Heart left ventricle (tissue), 16 donors: Measurements from ENCODE around the gene TEN1. TPM values are rescaled to one million over a fixed set of nuclear protein-coding genes. Genes with fewer than 3 reads are reported as not detected.

Experiments used
- ATAC-seq, 4 donors: fragments of 200-7000 bp; cut with Tn5 transposase; one replicate each; pipeline ENCODE4 v1.9.1; 2020 to 2022; ENCODE audit warnings: moderate library complexity in 4 of 4, mild to moderate bottlenecking in 3 of 4, moderate number of reproducible peaks in 1 of 4
- DNase-seq, 5 donors: peaks; one replicate each; pipeline ENCODE4 v3.0.0-alpha.2; 2020
- H3K27ac ChIP-seq, 12 donors: fragments of 200-600 bp; sonication (generic) in 4 of 12; one replicate each; pipeline versions ENCODE4 v1.5.0 to v1.8.0; 2016 to 2022; ENCODE audit warnings: mild to moderate bottlenecking in 2 of 12
- H3K27me3 ChIP-seq, 9 donors: fragments of 200-600 bp; sonication (generic) in 2 of 9; one replicate each; pipeline versions ENCODE4 v1.5.1 to v1.8.0; 2016 to 2022; ENCODE audit warnings: mild to moderate bottlenecking in 3 of 9
- H3K36me3 ChIP-seq, 9 donors: fragments of 200-600 bp; sonication (generic) in 2 of 9; one replicate each; pipeline versions ENCODE4 v1.5.0 to v1.8.0; 2018 to 2022; ENCODE audit warnings: mild to moderate bottlenecking in 2 of 9
- H3K4me1 ChIP-seq, 12 donors: fragments of 200-600 bp; sonication (generic) in 4 of 12; one replicate each; pipeline versions ENCODE4 v1.5.0 to v1.8.0; 2016 to 2022; ENCODE audit warnings: mild to moderate bottlenecking in 3 of 12
- H3K4me3 ChIP-seq, 12 donors: fragments of 200-600 bp; sonication (generic) in 4 of 12; one replicate each; pipeline versions ENCODE4 v1.5.0 to v1.8.0; 2017 to 2022; ENCODE audit warnings: mild to moderate bottlenecking in 9 of 12, moderate library complexity in 4 of 12
- H3K9me3 ChIP-seq, 12 donors: fragments of 200-600 bp; sonication (generic) in 4 of 12; one replicate each; pipeline versions ENCODE4 v1.5.0 to v1.8.0; 2016 to 2022; ENCODE audit warnings: mild to moderate bottlenecking in 1 of 12
- CTCF ChIP-seq, 12 donors: fragments of 200-600 bp; sonication (generic) in 4 of 12; IDR thresholded peaks; one replicate each; pipeline versions ENCODE4 v1.5.0 to v1.8.0; 2018 to 2022; ENCODE audit warnings: antibody characterized with exemption in 12 of 12, mild to moderate bottlenecking in 5 of 12
- POLR2A ChIP-seq, 2 donors: fragments of 450-650 bp; IDR thresholded peaks; one replicate each; pipeline ENCODE4 v1.6.1; 2017; ENCODE audit warnings: antibody characterized with exemption in 2 of 2, mild to moderate bottlenecking in 2 of 2, moderate library complexity in 2 of 2
- WGBS, 4 donors: extraction: QIAGEN DNeasy Blood & Tissue Kit in 2 of 4; methylation state at CpG; one replicate each; pipeline versions ENCODE4 v1.1.5 to v1.1.7; 2013 to 2018; 5-methylcytosine and 5-hydroxymethylcytosine counted together
- intact Hi-C, 10 donors: fragments of 100-400 bp; cut with DNase I; formaldehyde crosslinking; loops; one replicate each; pipeline versions ENCODE4 v1.11.1 to v1.14.2; 2022
- polyA plus RNA-seq, 2 donors: library from polyadenylated mRNA; stranded (reverse); fragments of 200-250 nt; gene quantifications; one replicate each; pipeline ENCODE4 v1.2.3, GENCODE V29; 2013
- total RNA-seq, 9 donors: library from RNA; depleted of rRNA in 2 of 9; stranded (reverse); fragments of >200 nt in 2 of 9; fragmentation: NEBNext Ultra II Directional in 3 of 9; extraction: Animal tissue kit (Norgen Biotek cat#: 25700) in 3 of 9; gene quantifications; one replicate each; pipeline versions ENCODE4 v1.1.0 to v1.2.4, GENCODE V29; 2016 to 2023
- donor health status: ischemic (EF 13 %, LVEDD 7.1; RV severe dilation, severe dysfunction).
- donor health status: healthy with polysubstance abuse.
- donor health status: DM: no; HTN: yes; CAD: no.
- donor health status: DM: no; HTN: no; CAD: no.
- donor health status: ischemic (EF 25% LVEDD 6.9; RV normal size, moderate dysfunction).
- donor health status: ischemic (EF 25% LVEDD 5.7; RV mildly dilated, moderate dysfunction).
- donor health status: healthy.
- donor health status: DM: yes; HTN: yes; CAD: no.
- donor health status: ischemic (EF 35%, LVEDD 5.7; RV mildly dilated, moderate dysfunction).
- donor health status: nonischemic (EF 11% LVEDD 7.7; RV severe dilation, severe dysfunction).
- donor health status: DM: yes; HTN: yes; CAD: no.
- donor health status: PGD.
- donor health status: ischemic (EF 29% LVEDD 5.4; RV normal size, mild dysfunction).
- donor health status: nonischemic (EF 23%, LVEDD 6.1; RV moderate dilation, normal function).

TEN1 gene
- total and polyA plus RNA-seq, 11 donors, result 3.3 to 22.1 (median 8.7) TPM

- TF ChIP-seq POLR2A (IDR thresholded peaks at IDR 0.05) (no peak), CTCF (IDR thresholded peaks at IDR 0.05) (peak; percentile 86 to 99 (median 96))
- Histone ChIP-seq H3K4me3 (no peak overlapping the region), H3K27me3 (no peaks in the 10 kb centered on the region), H3K4me1 (peaks cover 0 to 6% (median 1%) of the 10 kb centered on the region in 12 donors), H3K9me3 (no peaks in the 10 kb centered on the region), H3K27ac (no peak overlapping the region), H3K36me3 (no peaks in the 10 kb centered on the region)
- peak; percentile 55 to 86 (median 67) for DNase-seq
- intact Hi-C loops, result loop anchor here in 8 of 10 donors (5.0 to 10.0 kb wide), 8 partner anchors 160 to 288 kb away; no protein-coding TSS in a partner anchor
- ATAC-seq, result peak; percentile 76 to 90 (median 80)
- WGBS, 4 donors, result 26 to 55% (median 27%) methylated on average over 9 to 19 of the region's 19 CpGs
Measured at GRCh38 chr17:76014100-76014924, 35.3 kb downstream of the TEN1 start.

- no peaks in the 10 kb centered on the region for H3K9me3 ChIP-seq
- H3K36me3 ChIP-seq, result no peaks in the 10 kb centered on the region
- no peak for DNase-seq
- no peak overlapping the region for H3K27ac ChIP-seq
- intact Hi-C loops, result loop anchor here in 8 of 10 donors (5.0 to 10.0 kb wide), 8 partner anchors 160 to 287 kb away; no protein-coding TSS in a partner anchor
- H3K4me3 ChIP-seq, result no peak overlapping the region
- no peaks in the 10 kb centered on the region for H3K27me3 ChIP-seq
- no peak for ATAC-seq
- H3K4me1 ChIP-seq, result peaks cover 0 to 6% (median 1%) of the 10 kb centered on the region in 12 donors
- 76 to 82% (median 79%) methylated on average over 12 to 26 of the region's 26 CpGs for WGBS, 4 donors
- TF ChIP-seq POLR2A (IDR thresholded peaks at IDR 0.05), result no peak
- no peak for TF ChIP-seq CTCF (IDR thresholded peaks at IDR 0.05)
Measured at GRCh38 chr17:76014925-76015261, 35.9 kb downstream of the TEN1 start.

GRCh38 chr17:76017481-76018339 is 38.7 kb downstream of the TEN1 start:
- TF ChIP-seq CTCF (IDR thresholded peaks at IDR 0.05), result no peak
- no peak for TF ChIP-seq POLR2A (IDR thresholded peaks at IDR 0.05)
- Histone ChIP-seq H3K9me3 (no peaks in the 10 kb centered on the region), H3K4me3 (no peak overlapping the region), H3K4me1 (peaks cover 0 to 6% (median 1%) of the 10 kb centered on the region in 12 donors), H3K27ac (no peak overlapping the region), H3K36me3 (no peaks in the 10 kb centered on the region), H3K27me3 (no peaks in the 10 kb centered on the region)
- ATAC-seq, result no peak
- DNase-seq, result no peak
- intact Hi-C loops, result loop anchor here in 4 of 10 donors (5.0 to 10.0 kb wide), 5 partner anchors 157 to 280 kb away; no protein-coding TSS in a partner anchor
- WGBS, 4 donors, result 88 to 94% (median 92%) methylated on average over 21 of the region's 21 CpGs

- DNase-seq (no peak), ATAC-seq (no peak)
- Histone ChIP-seq H3K36me3 (no peaks in the 10 kb centered on the region), H3K4me3 (no peak overlapping the region), H3K9me3 (no peaks in the 10 kb centered on the region), H3K4me1 (peaks cover 0 to 6% (median 1%) of the 10 kb centered on the region in 12 donors), H3K27me3 (no peaks in the 10 kb centered on the region), H3K27ac (no peak overlapping the region)
- 75 to 90% (median 82%) methylated on average over 9 to 11 of the region's 11 CpGs for WGBS, 4 donors
- TF ChIP-seq POLR2A (IDR thresholded peaks at IDR 0.05) (no peak), CTCF (IDR thresholded peaks at IDR 0.05) (no peak)
- intact Hi-C loops, result loop anchor here in 4 of 10 donors (5.0 to 10.0 kb wide), 5 partner anchors 156 to 279 kb away; no protein-coding TSS in a partner anchor
Measured at GRCh38 chr17:76018340-76018680, 39.3 kb downstream of the TEN1 start.
